Neural progenitor cell (in vitro differentiated cells): ENCODE results near the gene ZNF684.

Source experiments
- EZH2 ChIP-seq: fragments of 200-600 bp; sonication (generic); IDR thresholded peaks from 2 replicates; pipeline ENCODE4 v1.6.1; 2017; ENCODE audit warnings: antibody characterized with exemption, mild to moderate bottlenecking, moderate library complexity
- TF ChIP-seq, protein P1 (sequence below): fragments of 200-600 bp; sonication (generic); IDR thresholded peaks from 2 replicates; pipeline ENCODE4 v1.5.1; 2017; ENCODE audit warnings: antibody characterized with exemption, mild to moderate bottlenecking

- TF ChIP-seq, protein P1, sequence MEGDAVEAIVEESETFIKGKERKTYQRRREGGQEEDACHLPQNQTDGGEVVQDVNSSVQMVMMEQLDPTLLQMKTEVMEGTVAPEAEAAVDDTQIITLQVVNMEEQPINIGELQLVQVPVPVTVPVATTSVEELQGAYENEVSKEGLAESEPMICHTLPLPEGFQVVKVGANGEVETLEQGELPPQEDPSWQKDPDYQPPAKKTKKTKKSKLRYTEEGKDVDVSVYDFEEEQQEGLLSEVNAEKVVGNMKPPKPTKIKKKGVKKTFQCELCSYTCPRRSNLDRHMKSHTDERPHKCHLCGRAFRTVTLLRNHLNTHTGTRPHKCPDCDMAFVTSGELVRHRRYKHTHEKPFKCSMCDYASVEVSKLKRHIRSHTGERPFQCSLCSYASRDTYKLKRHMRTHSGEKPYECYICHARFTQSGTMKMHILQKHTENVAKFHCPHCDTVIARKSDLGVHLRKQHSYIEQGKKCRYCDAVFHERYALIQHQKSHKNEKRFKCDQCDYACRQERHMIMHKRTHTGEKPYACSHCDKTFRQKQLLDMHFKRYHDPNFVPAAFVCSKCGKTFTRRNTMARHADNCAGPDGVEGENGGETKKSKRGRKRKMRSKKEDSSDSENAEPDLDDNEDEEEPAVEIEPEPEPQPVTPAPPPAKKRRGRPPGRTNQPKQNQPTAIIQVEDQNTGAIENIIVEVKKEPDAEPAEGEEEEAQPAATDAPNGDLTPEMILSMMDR = no peak
- TF ChIP-seq EZH2 = no peak
These were observed 33.1 kb downstream of the ZNF684 start for GRCh38 chr1:40564506-40564905.
